Measurements from ENCODE around the gene SCAF1. TPM values are rescaled to one million over a fixed set of nuclear protein-coding genes. Genes with fewer than 3 reads are reported as not detected.
"Not testable (repeated sequence)": the region's sequence is repeated elsewhere in the genome, so short reads cannot be mapped to it uniquely, and the experiment has no call there.

SCAF1 gene
- total RNA-seq, 1 experiment from 2014 or later, result 129 TPM

DNA sequence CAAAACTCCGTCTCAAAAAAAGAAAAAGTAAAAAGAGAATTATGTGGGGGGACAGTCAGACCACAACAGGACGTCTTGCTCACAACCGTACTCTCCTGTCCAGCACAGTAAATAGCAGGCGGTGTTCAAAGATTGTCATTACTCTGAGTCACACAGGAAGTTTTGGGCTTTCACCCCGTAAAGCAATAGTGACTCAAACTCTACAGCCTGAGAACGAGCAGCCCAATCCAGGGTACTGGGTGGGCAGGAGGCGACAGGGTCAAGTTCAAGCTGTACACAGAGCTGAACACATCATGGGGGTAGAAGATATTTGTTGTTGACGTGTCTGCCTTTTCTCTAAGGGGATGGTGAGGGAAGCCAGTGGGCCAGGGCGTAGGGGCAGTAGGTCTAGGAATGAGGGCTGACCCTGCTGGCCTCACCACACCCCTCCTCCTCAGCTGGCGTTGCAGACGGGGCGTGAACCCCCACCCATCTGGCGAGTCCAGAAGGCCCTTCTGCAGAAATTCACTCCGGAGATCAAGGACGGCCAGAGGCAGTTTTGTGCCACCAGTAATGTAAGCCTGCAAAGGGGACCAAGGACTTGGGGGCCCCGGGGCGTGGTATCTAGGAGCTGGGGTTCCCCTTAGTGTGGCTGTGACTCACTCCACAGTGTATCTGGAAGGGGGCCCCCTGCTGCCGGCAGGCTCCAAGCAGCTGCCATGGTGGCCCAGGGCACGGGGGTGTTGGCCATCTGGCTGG lies 27.7 kb upstream of the SCAF1 start:
- CTCF ChIA-PET, result no interaction called here
- Mint-ChIP-seq H3K4me1 (ENCODE audit: low read depth, unreplicated experiment) (peaks cover 15% of the 10 kb centered on the region), H3K4me3 (ENCODE audit: low read depth, unreplicated experiment) (no peak overlapping the region), H3K9me3 (ENCODE audit: low read depth, unreplicated experiment) (no peaks in the 10 kb centered on the region), H3K36me3 (ENCODE audit: insufficient read depth, unreplicated experiment) (peaks cover 74% of the 10 kb centered on the region), H3K27me3 (ENCODE audit: unreplicated experiment) (no peaks in the 10 kb centered on the region), H3K27ac (ENCODE audit: unreplicated experiment) (no peak overlapping the region)
- TF ChIP-seq CTCF (IDR thresholded peaks at IDR 0.05; ENCODE audit: unreplicated experiment), result no peak
- BruUV-seq (replicated peaks), result no TSS peak
- intact Hi-C loops (cut with micrococcal nuclease; ENCODE audit: unreplicated experiment), result no loop called here
- no peak for DNase-seq

DNA sequence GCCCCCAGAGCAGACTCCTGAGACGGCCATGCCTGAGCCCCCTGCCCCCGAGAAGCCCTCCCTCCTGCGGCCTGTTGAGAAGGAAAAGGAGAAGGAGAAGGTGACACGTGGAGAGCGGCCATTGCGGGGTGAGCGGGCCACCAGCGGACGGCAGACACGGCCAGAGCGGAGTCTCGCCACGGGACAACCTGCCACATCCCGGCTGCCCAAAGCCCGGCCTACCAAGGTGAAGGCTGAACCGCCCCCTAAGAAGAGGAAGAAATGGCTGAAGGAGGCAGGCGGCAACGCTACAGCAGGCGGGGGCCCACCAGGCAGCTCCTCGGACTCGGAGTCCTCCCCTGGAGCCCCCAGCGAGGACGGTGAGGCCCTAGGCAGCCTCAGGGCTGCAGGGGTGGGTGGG lies 26.1 kb upstream of the SCAF1 start:
- no peak for DNase-seq
- Mint-ChIP-seq H3K9me3 (ENCODE audit: low read depth, unreplicated experiment) (no peaks in the 10 kb centered on the region), H3K4me1 (ENCODE audit: low read depth, unreplicated experiment) (peaks cover 15% of the 10 kb centered on the region), H3K27ac (ENCODE audit: unreplicated experiment) (no peak overlapping the region), H3K36me3 (ENCODE audit: insufficient read depth, unreplicated experiment) (peaks cover 71% of the 10 kb centered on the region), H3K4me3 (ENCODE audit: low read depth, unreplicated experiment) (no peak overlapping the region), H3K27me3 (ENCODE audit: unreplicated experiment) (no peaks in the 10 kb centered on the region)
- CTCF ChIA-PET, result no interaction called here
- no peak for TF ChIP-seq CTCF (IDR thresholded peaks at IDR 0.05; ENCODE audit: unreplicated experiment)
- BruUV-seq (replicated peaks), result no TSS peak
- intact Hi-C loops (cut with micrococcal nuclease; ENCODE audit: unreplicated experiment), result no loop called here

- Mint-ChIP-seq H3K27me3 (ENCODE audit: unreplicated experiment) (no peaks in the 10 kb centered on the region), H3K9me3 (ENCODE audit: low read depth, unreplicated experiment) (no peaks in the 10 kb centered on the region), H3K4me3 (ENCODE audit: low read depth, unreplicated experiment) (no peak overlapping the region), H3K36me3 (ENCODE audit: insufficient read depth, unreplicated experiment) (peaks cover 70% of the 10 kb centered on the region), H3K27ac (ENCODE audit: unreplicated experiment) (no peak overlapping the region), H3K4me1 (ENCODE audit: low read depth, unreplicated experiment) (peaks cover 15% of the 10 kb centered on the region)
- no peak for DNase-seq
- no TSS peak for BruUV-seq (replicated peaks)
- no peak for TF ChIP-seq CTCF (IDR thresholded peaks at IDR 0.05; ENCODE audit: unreplicated experiment)
- intact Hi-C loops (cut with micrococcal nuclease; ENCODE audit: unreplicated experiment), result no loop called here
- CTCF ChIA-PET, result no interaction called here
Measured at GRCh38 chr19:49616532-49616931, 25.5 kb upstream of the SCAF1 start.

GRCh38 chr19:49616945-49617344 lies 25.1 kb upstream of the SCAF1 start:
- CTCF ChIA-PET, result interaction anchor here (0.7 kb wide), 1 partner anchor 1201 kb away, joined by 4 read pairs; no protein-coding TSS in a partner anchor
- Mint-ChIP-seq H3K27me3 (ENCODE audit: unreplicated experiment) (no peaks in the 10 kb centered on the region), H3K4me1 (ENCODE audit: low read depth, unreplicated experiment) (peaks cover 15% of the 10 kb centered on the region), H3K9me3 (ENCODE audit: low read depth, unreplicated experiment) (no peaks in the 10 kb centered on the region), H3K27ac (ENCODE audit: unreplicated experiment) (no peak overlapping the region), H3K4me3 (ENCODE audit: low read depth, unreplicated experiment) (no peak overlapping the region), H3K36me3 (ENCODE audit: insufficient read depth, unreplicated experiment) (peaks cover 74% of the 10 kb centered on the region)
- BruUV-seq (replicated peaks), result no TSS peak
- DNase-seq, result no peak
- intact Hi-C loops (cut with micrococcal nuclease; ENCODE audit: unreplicated experiment), result no loop called here
- no peak for TF ChIP-seq CTCF (IDR thresholded peaks at IDR 0.05; ENCODE audit: unreplicated experiment)

- H3K9me3 Mint-ChIP-seq (ENCODE audit: low read depth, unreplicated experiment); H3K27me3 Mint-ChIP-seq (ENCODE audit: unreplicated experiment); intact Hi-C loops (cut with micrococcal nuclease; ENCODE audit: unreplicated experiment); DNase-seq; H3K4me3 Mint-ChIP-seq (ENCODE audit: low read depth, unreplicated experiment); H3K27ac Mint-ChIP-seq (ENCODE audit: unreplicated experiment); BruUV-seq (replicated peaks): not testable (repeated sequence)
- CTCF ChIA-PET, result interaction anchor here (0.7 kb wide), 1 partner anchor 1202 kb away, joined by 4 read pairs; no protein-coding TSS in a partner anchor
- peaks cover 15% of the 10 kb centered on the region for H3K4me1 Mint-ChIP-seq (ENCODE audit: low read depth, unreplicated experiment)
- H3K36me3 Mint-ChIP-seq (ENCODE audit: insufficient read depth, unreplicated experiment), result peaks cover 83% of the 10 kb centered on the region
Measured at GRCh38 chr19:49617860-49618259, 24.1 kb upstream of the SCAF1 start.

Measured in Calu3 (cell line).